KBM-7 (cell line): Measurements from ENCODE around the gene NAPSA.

Experiments used
- DNase-seq: peaks from one replicate; pipeline ENCODE4 v3.0.0-alpha.2; 2015
- in situ Hi-C: fragments of 300-500 bp; cut with MboI; formaldehyde crosslinking; loops from 2 replicates; pipeline ENCODE4 v1.14.3; 2020; ENCODE audit warnings: low sequenced_read_pairs, low pct_unique_long_range_greater_than_20kb, mixed read lengths

NAPSA gene

GRCh38 chr19:50308991-50309390 is 56.4 kb downstream of the NAPSA start:
- DNase-seq, result no peak
- in situ Hi-C loops, result no loop called here
